HUES48 (cell line): ENCODE measurements around the gene OVOL1.

Source experiments
- H3K27ac ChIP-seq: one replicate; pipeline ENCODE4 v1.7.0; 2013; ENCODE audit warnings: low read depth, low read length, inconsistent platforms
- H3K27me3 ChIP-seq: 2 replicates; pipeline ENCODE4 v1.6.1; 2013; ENCODE audit warnings: mild to moderate bottlenecking, low read length; ENCODE audit not compliant: control insufficient read depth, insufficient read depth
- H3K36me3 ChIP-seq: 2 replicates; pipeline ENCODE4 v1.6.1; 2013; ENCODE audit warnings: low read length; ENCODE audit not compliant: control insufficient read depth, insufficient read depth
- H3K4me1 ChIP-seq: 2 replicates; pipeline ENCODE4 v1.6.1; 2013; ENCODE audit warnings: mild to moderate bottlenecking, low read length; ENCODE audit not compliant: control insufficient read depth, insufficient read depth
- H3K4me3 ChIP-seq: 2 replicates; pipeline ENCODE4 v1.5.1; 2013; ENCODE audit warnings: mild to moderate bottlenecking, low read depth, low read length
- H3K9ac ChIP-seq: 2 replicates; pipeline ENCODE4 v1.6.1; 2013; ENCODE audit warnings: mild to moderate bottlenecking, low read depth, low read length, moderate library complexity
- H3K9me3 ChIP-seq: 2 replicates; pipeline ENCODE4 v1.6.1; 2013; ENCODE audit warnings: low read length; ENCODE audit not compliant: control insufficient read depth, insufficient read depth

Gene OVOL1

GRCh38 chr11:65808744-65809341 lies 22.0 kb downstream of the OVOL1 start:
- Histone ChIP-seq H3K27ac (no peak overlapping the region), H3K27me3 (no peaks in the 10 kb centered on the region; the same call in 1 of the 2 replicates), H3K9me3 (no peaks in the 10 kb centered on the region), H3K4me1 (no peaks in the 10 kb centered on the region), H3K36me3 (no peaks in the 10 kb centered on the region), H3K4me3 (no peak overlapping the region), H3K9ac (no peak overlapping the region)

- Histone ChIP-seq H3K9me3 (no peaks in the 10 kb centered on the region), H3K4me3 (no peak overlapping the region), H3K27me3 (no peaks in the 10 kb centered on the region; the same call in 1 of the 2 replicates), H3K36me3 (no peaks in the 10 kb centered on the region), H3K4me1 (no peaks in the 10 kb centered on the region), H3K9ac (no peak overlapping the region), H3K27ac (no peak overlapping the region)
These were observed 22.6 kb downstream of the OVOL1 start for GRCh38 chr11:65809496-65809895.

- H3K9me3 ChIP-seq: no peaks in the 10 kb centered on the region
- H3K27ac ChIP-seq: no peak overlapping the region
- no peak overlapping the region for H3K4me3 ChIP-seq
- H3K36me3 ChIP-seq: no peaks in the 10 kb centered on the region
- H3K27me3 ChIP-seq: no peaks in the 10 kb centered on the region; the same call in 1 of the 2 replicates
- H3K9ac ChIP-seq: no peak overlapping the region
- H3K4me1 ChIP-seq: no peaks in the 10 kb centered on the region
These were observed 23.4 kb downstream of the OVOL1 start for GRCh38 chr11:65810046-65810868.

GRCh38 chr11:65811764-65812475 lies 25.1 kb downstream of the OVOL1 start:
- no peaks in the 10 kb centered on the region for H3K36me3 ChIP-seq
- no peak overlapping the region for H3K4me3 ChIP-seq
- no peak overlapping the region for H3K27ac ChIP-seq
- H3K4me1 ChIP-seq: no peaks in the 10 kb centered on the region
- H3K27me3 ChIP-seq: no peaks in the 10 kb centered on the region; the same call in 1 of the 2 replicates
- no peak overlapping the region for H3K9ac ChIP-seq
- no peaks in the 10 kb centered on the region for H3K9me3 ChIP-seq

- Histone ChIP-seq H3K4me3 (no peak overlapping the region), H3K4me1 (peaks cover 2% of the 10 kb centered on the region; the same call in 1 of the 2 replicates), H3K9ac (no peak overlapping the region), H3K27me3 (peaks cover 8% of the 10 kb centered on the region), H3K36me3 (no peaks in the 10 kb centered on the region), H3K9me3 (no peaks in the 10 kb centered on the region), H3K27ac (no peak overlapping the region)
These were observed 27.5 kb downstream of the OVOL1 start for GRCh38 chr11:65814131-65814985.

GRCh38 chr11:65814986-65815565 lies 28.2 kb downstream of the OVOL1 start:
- H3K9ac ChIP-seq: no peak overlapping the region
- no peak overlapping the region for H3K27ac ChIP-seq

GRCh38 chr11:65816696-65817095 lies 29.8 kb downstream of the OVOL1 start:
- Histone ChIP-seq H3K9ac (no peak overlapping the region), H3K4me1 (peaks cover 2% of the 10 kb centered on the region; the same call in 1 of the 2 replicates), H3K4me3 (no peak overlapping the region), H3K36me3 (no peaks in the 10 kb centered on the region), H3K9me3 (no peaks in the 10 kb centered on the region), H3K27ac (no peak overlapping the region), H3K27me3 (peaks cover 8% of the 10 kb centered on the region)

More at GRCh38 chr11:65814986-65815565, 28.2 kb downstream of the OVOL1 start:
- H3K36me3 ChIP-seq: no peaks in the 10 kb centered on the region
- no peak overlapping the region for H3K4me3 ChIP-seq
- H3K27me3 ChIP-seq: peaks cover 8% of the 10 kb centered on the region
- no peaks in the 10 kb centered on the region for H3K9me3 ChIP-seq
- H3K4me1 ChIP-seq: peaks cover 2% of the 10 kb centered on the region; the same call in 1 of the 2 replicates

GRCh38 chr11:65817312-65817834 lies 30.5 kb downstream of the OVOL1 start:
- Histone ChIP-seq H3K4me3 (peak overlapping the region; percentile 76), H3K27ac (no peak overlapping the region), H3K9me3 (no peaks in the 10 kb centered on the region), H3K27me3 (peaks cover 8% of the 10 kb centered on the region), H3K36me3 (no peaks in the 10 kb centered on the region), H3K4me1 (peaks cover 2% of the 10 kb centered on the region; the same call in 1 of the 2 replicates), H3K9ac (peak overlapping the region; percentile 62)

GRCh38 chr11:65817835-65818680 lies 31.2 kb downstream of the OVOL1 start:
- Histone ChIP-seq H3K4me1 (peaks cover 2% of the 10 kb centered on the region; the same call in 1 of the 2 replicates), H3K27ac (no peak overlapping the region), H3K9ac (peak overlapping the region; percentile 62)

More at GRCh38 chr11:65817835-65818680, 31.2 kb downstream of the OVOL1 start:
- Histone ChIP-seq H3K4me3 (peak overlapping the region; percentile 76), H3K27me3 (peaks cover 8% of the 10 kb centered on the region), H3K9me3 (no peaks in the 10 kb centered on the region), H3K36me3 (no peaks in the 10 kb centered on the region)
